ENCODE data around the gene HSD17B11. TPM values are rescaled to one million over a fixed set of nuclear protein-coding genes. Genes with fewer than 3 reads are reported as not detected.
A peak's percentile ranks its signal among the peaks of the same experiment; 100 is the strongest.
"Not testable (repeated sequence)": the region's sequence is repeated elsewhere in the genome, so short reads cannot be mapped to it uniquely, and the experiment has no call there.

The HSD17B11 gene, protein sequence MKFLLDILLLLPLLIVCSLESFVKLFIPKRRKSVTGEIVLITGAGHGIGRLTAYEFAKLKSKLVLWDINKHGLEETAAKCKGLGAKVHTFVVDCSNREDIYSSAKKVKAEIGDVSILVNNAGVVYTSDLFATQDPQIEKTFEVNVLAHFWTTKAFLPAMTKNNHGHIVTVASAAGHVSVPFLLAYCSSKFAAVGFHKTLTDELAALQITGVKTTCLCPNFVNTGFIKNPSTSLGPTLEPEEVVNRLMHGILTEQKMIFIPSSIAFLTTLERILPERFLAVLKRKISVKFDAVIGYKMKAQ
- 10 to 100 TPM; 33.6 TPM for total RNA-seq

DNA sequence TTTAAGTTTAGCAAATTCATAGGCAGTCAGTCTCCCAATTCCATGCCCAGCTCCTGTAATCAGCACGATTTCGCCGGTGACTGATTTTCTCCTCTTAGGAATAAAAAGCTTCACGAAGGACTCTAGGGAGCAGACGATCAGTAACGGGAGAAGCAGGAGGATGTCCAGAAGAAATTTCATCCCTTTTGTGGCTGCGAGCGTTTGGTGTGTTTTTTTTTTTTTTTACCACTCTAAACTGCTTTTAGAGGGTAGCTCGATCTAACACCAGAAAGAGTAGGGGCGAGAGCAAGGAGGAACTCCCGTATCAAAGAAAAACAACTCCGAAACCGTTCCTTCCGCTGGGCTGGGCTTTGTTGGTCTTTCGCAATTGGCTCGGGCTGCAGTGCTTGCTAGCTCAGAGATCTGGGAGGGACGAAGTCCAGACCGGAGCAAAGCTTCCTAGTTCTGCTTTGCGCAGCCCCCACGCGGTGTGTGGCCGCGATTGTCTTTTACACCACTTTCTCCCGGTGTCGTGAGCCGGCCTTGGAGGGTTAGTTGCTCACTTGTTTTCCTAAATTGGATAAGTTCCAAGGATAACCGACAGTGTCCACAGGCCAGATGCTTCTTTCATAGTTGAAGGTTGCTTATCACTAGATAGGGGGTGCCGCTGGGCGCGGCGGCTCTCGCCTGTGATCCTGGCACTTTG, at the start of gene HSD17B11:
HSD17B11 (minus strand) TSS at position 298 of the 685 bp plus-strand sequence; CDS start at position 180, 118 bp downstream.
- H3K27me3 Mint-ChIP-seq, result peaks cover 2% of the 10 kb centered on the region
- ChIA-PET POLR2A (interaction anchor here (0.7 to 0.9 kb wide), 2 partner anchors 31 to 102 kb away, joined by 3 read pairs; no protein-coding TSS in a partner anchor), CTCF (interaction anchor here (0.7 to 2.2 kb wide), 9 partner anchors 9 to 99 kb away, joined by 3 to 13 read pairs (median 3); partner anchors contain the start of gene NUDT9)
- peak within 1 kb of the TSS; percentile 95 for H3K4me3 Mint-ChIP-seq
- H3K9me3 Mint-ChIP-seq, result peaks cover 10% of the 10 kb centered on the region
- peak within 1 kb of the TSS; percentile 92 for H3K27ac Mint-ChIP-seq
- peaks cover 50% of the 10 kb centered on the region for H3K4me1 Mint-ChIP-seq
- peak; percentile 90 for DNase-seq
- peaks cover 28% of the 10 kb centered on the region for H3K36me3 Mint-ChIP-seq (ENCODE audit: low read depth)

DNA sequence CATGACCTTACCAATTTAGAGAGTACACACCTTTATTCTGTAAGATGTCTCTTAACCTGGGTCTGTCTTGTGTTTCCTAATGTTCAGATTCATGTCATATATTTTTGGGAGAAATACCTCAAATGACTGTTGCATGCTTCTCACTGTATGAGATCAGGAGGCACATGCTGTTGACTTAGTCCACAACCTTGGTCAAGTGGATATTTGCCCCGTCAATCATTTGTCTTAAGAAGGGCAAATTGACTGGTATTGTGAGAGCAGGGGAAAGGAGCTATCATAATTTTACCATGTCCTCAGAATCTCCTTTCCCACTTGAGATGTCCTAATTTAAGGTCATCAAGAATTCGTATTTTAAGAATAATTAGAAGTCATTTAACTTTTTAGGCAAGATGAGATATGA, 42.4 kb upstream of the HSD17B11 start:
- POLR2A ChIA-PET, result no interaction called here
- no peaks in the 10 kb centered on the region for H3K27me3 Mint-ChIP-seq
- DNase-seq, result no peak
- H3K4me1 Mint-ChIP-seq, result peaks cover 6% of the 10 kb centered on the region
- H3K36me3 Mint-ChIP-seq (ENCODE audit: low read depth), result peaks cover 9% of the 10 kb centered on the region
- no peaks in the 10 kb centered on the region for H3K9me3 Mint-ChIP-seq
- H3K4me3 Mint-ChIP-seq, result no peak overlapping the region
- no peak overlapping the region for H3K27ac Mint-ChIP-seq
- CTCF ChIA-PET, result no interaction called here

DNA sequence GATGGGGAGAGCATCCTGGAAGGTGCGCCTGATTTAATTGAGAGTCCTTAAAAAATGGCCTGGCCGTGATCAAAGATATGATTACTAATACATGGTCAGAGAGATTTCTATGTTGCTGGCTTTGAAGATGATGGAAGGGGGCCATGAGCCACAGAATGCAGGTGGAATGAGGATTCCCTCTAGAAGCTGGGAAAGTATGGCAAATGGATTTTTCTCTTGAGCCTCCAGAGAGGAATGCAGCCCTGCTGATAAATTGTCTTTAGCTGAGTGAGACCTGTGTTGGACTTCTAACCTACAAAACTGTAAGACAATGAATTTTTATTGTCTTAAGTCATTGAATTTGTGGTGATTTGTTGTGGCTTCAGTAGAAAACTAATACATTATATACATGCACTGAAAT, 39.0 kb upstream of the HSD17B11 start:
- peaks cover 5% of the 10 kb centered on the region for H3K36me3 Mint-ChIP-seq (ENCODE audit: low read depth)
- H3K9me3 Mint-ChIP-seq, result no peaks in the 10 kb centered on the region
- ChIA-PET CTCF (no interaction called here), POLR2A (no interaction called here)
- no peak overlapping the region for H3K4me3 Mint-ChIP-seq
- H3K4me1 Mint-ChIP-seq, result peaks cover 11% of the 10 kb centered on the region
- DNase-seq, result no peak
- no peak overlapping the region for H3K27ac Mint-ChIP-seq
- H3K27me3 Mint-ChIP-seq, result no peaks in the 10 kb centered on the region

DNA sequence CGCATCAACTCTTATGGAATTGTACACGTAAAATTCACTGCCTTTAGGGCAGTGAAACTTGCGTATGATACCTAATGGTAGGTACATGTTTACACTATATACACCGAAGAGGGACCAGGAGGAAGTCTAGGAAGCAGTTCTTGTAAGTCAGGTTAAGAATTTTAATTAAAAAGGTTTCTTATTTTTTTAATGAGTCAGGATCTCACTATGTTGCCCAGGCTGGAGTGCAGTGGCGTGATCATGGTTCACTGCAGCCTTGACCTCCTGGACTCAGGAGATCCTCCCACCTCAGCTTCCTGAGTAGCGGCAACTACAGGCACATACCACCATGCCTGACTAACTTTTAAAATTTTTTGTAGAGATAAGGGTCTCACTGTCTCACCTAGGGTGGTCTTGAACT, 38.0 kb upstream of the HSD17B11 start:
- Mint-ChIP-seq H3K27ac (no peak overlapping the region), H3K27me3 (no peaks in the 10 kb centered on the region), H3K4me3 (no peak overlapping the region), H3K36me3 (ENCODE audit: low read depth) (peaks cover 3% of the 10 kb centered on the region), H3K4me1 (peaks cover 19% of the 10 kb centered on the region), H3K9me3 (no peaks in the 10 kb centered on the region)
- no peak for DNase-seq
- CTCF ChIA-PET, result interaction anchor here (0.8 kb wide), 1 partner anchor 12 kb away, joined by 3 read pairs; no protein-coding TSS in a partner anchor
- POLR2A ChIA-PET, result no interaction called here

DNA sequence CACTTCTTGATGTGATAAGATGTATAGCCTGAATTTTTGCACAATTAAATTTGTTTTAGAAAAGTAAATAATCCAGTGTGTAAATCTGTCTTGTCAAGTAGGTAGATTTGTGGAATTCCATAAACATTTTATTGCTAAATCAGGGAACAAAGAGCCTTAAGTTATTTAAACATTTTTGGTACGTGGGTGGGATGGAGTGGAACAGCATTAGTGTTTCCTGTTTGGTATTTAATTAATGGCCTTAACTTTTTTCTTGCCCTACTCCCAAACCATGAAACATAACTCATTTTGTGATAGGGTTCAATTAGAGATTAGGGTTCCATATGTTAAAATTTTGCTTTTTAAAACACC, 36.5 kb upstream of the HSD17B11 start:
- Mint-ChIP-seq H3K9me3 (no peaks in the 10 kb centered on the region), H3K36me3 (ENCODE audit: low read depth) (no peaks in the 10 kb centered on the region), H3K4me1 (peaks cover 26% of the 10 kb centered on the region), H3K27me3 (no peaks in the 10 kb centered on the region), H3K27ac (no peak overlapping the region), H3K4me3 (no peak overlapping the region)
- POLR2A ChIA-PET, result no interaction called here
- CTCF ChIA-PET, result no interaction called here
- DNase-seq, result no peak

DNA sequence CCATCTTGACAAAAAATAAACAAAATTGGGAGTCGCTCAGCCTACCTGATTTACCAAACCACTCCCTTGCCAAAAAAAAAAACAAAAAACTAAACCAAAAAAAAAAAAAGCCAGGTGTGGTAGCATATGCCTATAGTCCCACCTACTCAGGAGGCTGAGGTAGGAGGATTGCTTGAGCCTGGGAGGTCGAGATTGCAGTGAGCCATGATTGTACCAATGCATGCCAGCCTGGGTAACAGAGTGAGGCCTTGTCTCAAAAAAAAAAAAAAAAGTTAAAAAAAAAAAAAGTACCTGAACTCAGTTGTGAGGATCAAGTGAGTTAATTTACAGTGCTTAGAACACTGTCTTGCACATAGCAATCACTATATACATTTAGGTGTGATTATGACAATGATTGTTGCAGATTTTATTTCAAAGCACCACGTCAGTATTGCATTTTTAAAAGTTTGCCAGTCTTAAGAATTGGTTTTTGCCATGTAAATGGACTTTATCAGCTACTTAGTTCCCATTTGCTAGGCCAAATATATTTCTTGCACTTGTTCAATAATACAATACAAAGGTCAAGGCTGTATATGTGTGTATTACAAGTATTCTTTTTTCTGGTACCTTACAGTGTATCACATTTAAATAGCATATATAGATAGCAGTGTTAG, 36.0 kb upstream of the HSD17B11 start:
- CTCF ChIA-PET, result no interaction called here
- H3K36me3 Mint-ChIP-seq (ENCODE audit: low read depth), result no peaks in the 10 kb centered on the region
- POLR2A ChIA-PET, result no interaction called here
- no peak for DNase-seq
- H3K9me3 Mint-ChIP-seq, result no peaks in the 10 kb centered on the region
- no peak overlapping the region for H3K4me3 Mint-ChIP-seq
- H3K4me1 Mint-ChIP-seq, result peaks cover 27% of the 10 kb centered on the region
- H3K27me3 Mint-ChIP-seq, result no peaks in the 10 kb centered on the region
- H3K27ac Mint-ChIP-seq, result no peak overlapping the region

DNA sequence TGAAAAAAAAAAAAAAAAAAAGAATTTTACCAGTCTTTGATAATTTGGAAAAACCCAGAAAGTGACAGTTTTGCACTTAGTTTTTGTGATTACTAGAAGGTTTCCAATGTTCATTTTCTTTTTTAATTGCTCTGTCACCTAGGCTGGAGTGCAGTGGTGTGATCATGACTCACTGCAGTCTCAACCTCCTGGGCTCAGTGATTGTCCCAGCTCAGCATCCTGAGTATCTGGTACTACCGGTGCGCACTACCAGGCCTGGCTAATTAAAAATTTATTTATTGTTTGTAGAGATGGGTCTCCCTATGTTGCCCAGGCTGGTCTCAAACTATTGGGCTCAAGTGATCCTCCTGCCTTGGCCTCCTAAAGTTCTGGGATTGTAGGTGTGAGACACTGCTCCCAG, 34.7 kb upstream of the HSD17B11 start:
- H3K36me3 Mint-ChIP-seq (ENCODE audit: low read depth), result no peaks in the 10 kb centered on the region
- ChIA-PET CTCF (interaction anchor here (0.7 kb wide), 1 partner anchor 274 kb away, joined by 4 read pairs; no protein-coding TSS in a partner anchor), POLR2A (no interaction called here)
- no peak overlapping the region for H3K4me3 Mint-ChIP-seq
- DNase-seq, result no peak
- H3K27me3 Mint-ChIP-seq, result no peaks in the 10 kb centered on the region
- H3K27ac Mint-ChIP-seq, result peak overlapping the region; percentile 2
- H3K9me3 Mint-ChIP-seq, result no peaks in the 10 kb centered on the region
- peaks cover 35% of the 10 kb centered on the region for H3K4me1 Mint-ChIP-seq

DNA sequence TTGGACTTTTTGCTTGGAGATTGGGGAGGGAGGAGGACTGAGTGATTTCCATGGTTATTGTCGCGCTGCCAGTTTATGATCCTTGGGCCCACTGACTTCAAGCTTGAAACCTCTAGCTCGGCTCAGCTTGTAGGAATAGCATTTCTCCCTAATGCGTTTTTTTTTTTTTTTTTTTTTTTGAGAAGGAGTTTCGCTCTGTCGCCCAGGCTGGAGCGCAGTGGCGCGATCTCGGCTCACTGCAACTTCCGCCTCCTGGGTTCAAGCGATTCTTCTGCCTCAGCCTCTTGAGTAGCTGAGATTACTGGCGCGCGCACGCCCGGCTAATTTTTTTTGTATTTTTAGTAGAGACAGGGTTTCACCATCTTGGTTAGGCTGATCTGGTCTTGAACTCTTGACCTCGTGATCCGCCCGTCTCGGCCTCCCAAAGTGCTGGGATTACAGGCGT, 33.1 kb upstream of the HSD17B11 start:
- H3K9me3 Mint-ChIP-seq; H3K36me3 Mint-ChIP-seq (ENCODE audit: low read depth); DNase-seq; POLR2A ChIA-PET; H3K27me3 Mint-ChIP-seq: not testable (repeated sequence)
- H3K4me3 Mint-ChIP-seq, result peak overlapping the region; percentile 88
- H3K4me1 Mint-ChIP-seq, result peaks cover 32% of the 10 kb centered on the region
- peak overlapping the region; percentile 68 for H3K27ac Mint-ChIP-seq
- CTCF ChIA-PET, result interaction anchor here (0.6 to 0.7 kb wide), 3 partner anchors 33 to 362 kb away, joined by 3 to 4 read pairs (median 3); no protein-coding TSS in a partner anchor

DNA sequence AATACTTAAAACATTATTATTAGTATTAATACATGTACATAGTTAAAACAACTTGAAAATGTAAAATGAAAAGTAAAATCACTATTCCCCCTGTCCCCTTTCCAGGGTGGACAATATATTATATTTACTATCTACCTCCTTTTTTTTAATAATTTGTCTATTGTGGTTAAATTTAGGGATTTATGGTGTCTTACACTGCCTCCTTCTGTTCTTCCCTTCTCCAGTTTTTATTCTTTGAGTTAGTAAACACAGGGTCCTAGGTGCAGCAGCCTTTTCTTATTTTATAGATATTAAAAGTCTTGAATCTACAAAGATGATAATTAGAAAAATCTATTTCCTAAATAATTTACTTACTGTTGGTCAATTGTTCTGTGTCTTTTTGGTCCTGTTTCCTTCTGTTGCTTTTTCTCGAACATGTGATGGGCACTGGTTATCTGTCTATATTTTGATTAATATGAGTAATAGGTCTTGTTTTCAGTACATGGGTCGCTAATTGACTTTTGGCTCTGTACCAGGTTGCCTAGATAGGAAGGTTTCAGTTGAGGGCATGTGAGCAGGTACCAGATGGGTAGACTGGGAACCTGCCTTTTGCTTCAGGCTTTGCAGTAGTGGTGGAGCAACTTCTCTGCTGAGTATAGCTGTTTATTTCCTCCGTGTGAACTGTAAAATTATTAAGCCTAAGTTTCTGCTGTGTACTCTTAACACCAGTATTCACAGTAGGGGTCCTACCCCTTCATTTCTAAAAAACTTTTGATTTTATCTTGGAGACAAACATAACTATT, 32.5 kb upstream of the HSD17B11 start:
- H3K27ac Mint-ChIP-seq, result peak overlapping the region; percentile 96
- no peak for DNase-seq
- H3K27me3 Mint-ChIP-seq, result no peaks in the 10 kb centered on the region
- no peaks in the 10 kb centered on the region for H3K9me3 Mint-ChIP-seq
- H3K36me3 Mint-ChIP-seq (ENCODE audit: low read depth), result no peaks in the 10 kb centered on the region
- ChIA-PET CTCF (interaction anchor here (0.6 to 1.5 kb wide), 2 partner anchors 23 to 117 kb away, joined by 4 to 5 read pairs; no protein-coding TSS in a partner anchor), POLR2A (no interaction called here)
- H3K4me1 Mint-ChIP-seq, result peaks cover 32% of the 10 kb centered on the region
- H3K4me3 Mint-ChIP-seq, result peak overlapping the region; percentile 88

DNA sequence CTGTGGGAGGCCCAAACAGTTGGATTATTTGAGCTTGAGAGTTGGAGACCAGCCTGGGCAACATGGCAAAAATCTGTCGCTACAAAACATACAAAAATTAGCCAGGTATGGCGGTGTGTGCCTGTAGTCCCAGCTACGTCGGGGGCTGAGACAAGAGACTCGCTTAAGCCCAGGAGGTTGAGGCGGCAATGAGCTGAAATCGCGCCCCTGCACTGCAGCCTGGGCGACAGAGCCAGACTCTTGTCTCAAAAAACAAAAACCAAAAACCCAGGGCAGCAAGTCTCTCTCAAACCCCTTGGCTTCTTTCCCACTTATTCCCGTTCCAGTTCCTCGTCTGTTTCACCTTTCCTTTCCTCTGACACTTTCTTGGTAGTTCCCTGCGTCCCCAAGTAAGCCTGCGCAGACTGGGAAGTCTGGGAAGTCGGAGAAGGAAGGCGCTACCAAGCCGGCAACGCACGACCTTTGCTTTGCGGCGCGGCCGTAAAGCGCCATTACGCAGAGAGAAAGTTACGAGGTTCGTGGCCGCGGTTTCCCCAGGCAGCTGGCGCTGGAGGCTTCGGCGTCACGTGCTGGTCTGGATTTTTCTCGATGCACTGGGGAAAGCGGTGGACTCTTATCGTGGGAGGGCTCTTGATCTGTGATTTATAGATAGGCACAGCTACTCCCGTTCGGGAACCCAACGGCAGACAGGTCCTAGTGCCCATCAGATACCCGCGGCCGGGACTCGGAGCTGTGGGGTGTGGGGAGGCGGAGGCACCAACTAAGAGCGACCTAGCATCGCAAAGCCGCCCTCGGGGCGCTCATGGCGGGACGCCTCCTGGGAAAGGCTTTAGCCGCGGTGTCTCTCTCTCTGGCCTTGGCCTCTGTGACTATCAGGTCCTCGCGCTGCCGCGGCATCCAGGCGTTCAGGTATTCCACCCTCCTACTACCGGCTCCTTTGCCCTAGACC, 31.4 kb upstream of the HSD17B11 start, which contains the start of gene NUDT9:
NUDT9 (plus strand) TSS at position 470 of the 949 bp plus-strand sequence; CDS start at position 803, 333 bp downstream.
- Mint-ChIP-seq H3K9me3 (no peaks in the 10 kb centered on the region), H3K27ac (peak within 1 kb of the TSS; percentile 96), H3K4me1 (peaks cover 30% of the 10 kb centered on the region), H3K27me3 (no peaks in the 10 kb centered on the region), H3K36me3 (ENCODE audit: low read depth) (no peaks in the 10 kb centered on the region), H3K4me3 (peak within 1 kb of the TSS; percentile 88)
- ChIA-PET CTCF (interaction anchor here (0.8 to 1.5 kb wide), 3 partner anchors 22 to 40 kb away, joined by 3 to 5 read pairs (median 3); partner anchors contain the start of gene HSD17B11), POLR2A (interaction anchor here (0.7 kb wide), 1 partner anchor 31 kb away, joined by 3 read pairs; the partner anchor contains the start of gene HSD17B11)
- peak; percentile 89 for DNase-seq

DNA sequence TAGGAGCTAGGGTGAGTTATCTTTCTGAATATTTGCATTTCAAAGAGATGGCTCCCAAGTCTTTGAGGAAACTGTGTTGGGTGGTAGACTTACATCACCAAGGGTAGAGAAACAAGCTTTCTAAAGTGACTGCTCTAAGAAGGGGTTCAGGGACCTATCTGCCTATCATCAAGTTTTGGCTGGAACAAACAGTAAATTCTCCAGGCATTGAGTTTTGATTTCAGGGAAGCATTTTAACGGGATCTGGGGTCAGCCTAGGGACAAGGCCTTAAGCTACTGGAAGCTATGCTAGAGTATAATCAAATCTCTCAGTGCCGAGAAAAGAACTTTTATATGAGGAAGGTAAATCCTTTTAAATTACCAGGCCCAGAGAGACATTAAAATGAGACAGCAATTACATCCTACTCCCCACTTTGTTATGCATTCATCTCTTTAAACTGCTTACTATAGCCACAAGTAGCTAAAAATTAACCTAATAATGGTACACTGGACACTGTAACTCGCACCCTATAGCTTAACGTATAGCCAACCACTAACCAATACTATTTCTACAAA, 29.4 kb upstream of the HSD17B11 start:
- no peak overlapping the region for H3K27ac Mint-ChIP-seq
- H3K36me3 Mint-ChIP-seq (ENCODE audit: low read depth), result no peaks in the 10 kb centered on the region
- H3K4me1 Mint-ChIP-seq, result peaks cover 27% of the 10 kb centered on the region
- DNase-seq, result no peak
- no peak overlapping the region for H3K4me3 Mint-ChIP-seq
- no peaks in the 10 kb centered on the region for H3K9me3 Mint-ChIP-seq
- ChIA-PET POLR2A (no interaction called here), CTCF (interaction anchor here (0.8 to 1.3 kb wide), 4 partner anchors 8 to 22 kb away, joined by 3 to 7 read pairs (median 4); no protein-coding TSS in a partner anchor)
- H3K27me3 Mint-ChIP-seq, result no peaks in the 10 kb centered on the region

Measured in activated CD4-positive, alpha-beta T cell treated with anti-CD3 and anti-CD28 coated beads, Interleukin-2, amount 10 ng/mL, durations not matched to agents 7 days and 5 days (primary cell).